CD4-positive, alpha-beta T cell treated with Interleukin-6 for 4 hours (primary cell): ENCODE measurements around the gene OR51B4.
"Not testable (repeated sequence)": the region's sequence is repeated elsewhere in the genome, so short reads cannot be mapped to it uniquely, and the experiment has no call there.

Source experiments
- DNase-seq: peaks from one replicate; pipeline ENCODE4 v3.0.0-alpha.2; 2020; ENCODE audit warnings: mixed read lengths

The OR51B4 gene

DNA sequence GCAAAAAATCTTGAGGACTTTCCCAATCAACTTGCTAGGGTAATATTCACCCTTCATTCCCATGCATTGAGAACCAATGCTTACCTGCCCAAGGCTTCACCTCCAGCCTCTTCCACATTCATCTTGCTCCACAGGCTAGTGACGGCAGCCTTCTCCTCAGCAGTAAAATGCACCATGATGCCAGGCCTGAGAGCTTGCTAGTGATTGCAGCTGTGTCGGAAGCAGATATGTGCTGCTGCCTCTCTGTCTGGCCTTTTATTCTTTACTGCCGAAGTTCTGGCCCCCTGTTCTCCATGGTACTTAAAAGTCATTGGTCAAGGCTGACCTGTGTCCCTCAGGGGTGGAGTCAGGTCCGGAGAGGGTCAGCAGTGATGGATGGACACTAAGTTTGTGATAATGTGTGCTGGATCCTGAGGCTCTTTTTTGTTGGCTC, 32.0 kb downstream of the OR51B4 start, which contains the start of gene HBE1:
HBE1 (minus strand) TSS at position 231 of the 433 bp plus-strand sequence; CDS start at position 176, 55 bp downstream.
- DNase-seq: no peak

DNA sequence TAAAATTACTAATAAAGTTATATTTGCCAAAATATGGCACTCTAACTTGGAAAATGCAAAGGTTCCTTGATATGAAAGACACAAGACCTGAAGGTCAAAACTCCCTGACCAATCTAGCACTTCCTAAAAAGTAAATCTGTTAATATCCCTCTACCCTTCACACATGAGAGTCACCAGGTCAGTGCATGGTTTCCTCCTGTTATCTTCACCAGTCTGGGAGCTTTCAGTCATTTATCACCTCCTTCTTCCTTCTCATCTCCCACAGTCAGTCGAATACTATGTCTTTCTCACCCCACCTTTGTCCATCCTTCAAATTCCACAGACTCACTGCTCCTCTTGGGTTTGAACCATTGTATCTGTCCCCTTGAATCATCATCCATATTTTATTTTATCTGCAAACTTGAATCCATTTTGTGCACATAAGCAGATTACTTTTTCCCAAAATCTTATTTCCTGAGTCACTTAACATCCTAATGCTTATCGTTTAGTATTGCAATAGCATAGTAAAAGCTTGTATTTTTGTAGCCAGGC, 34.6 kb downstream of the OR51B4 start:
- DNase-seq: no peak

DNA sequence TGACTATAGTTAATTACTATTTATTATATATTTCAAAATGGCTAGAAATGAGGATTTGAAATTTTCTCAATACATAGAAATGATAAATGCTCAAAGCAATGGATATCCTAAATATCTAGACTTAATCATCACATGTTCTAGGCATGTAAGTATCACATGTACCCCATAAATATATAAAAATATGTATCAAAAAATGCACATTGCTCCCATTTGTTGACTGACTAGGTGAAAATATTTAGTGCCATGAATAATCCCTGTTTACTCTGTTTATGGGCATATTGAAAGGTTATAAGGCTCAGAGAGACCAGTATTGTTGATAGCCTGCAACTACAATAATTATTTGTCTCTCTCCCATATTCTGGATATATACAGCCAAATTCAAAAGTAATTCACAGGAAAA, 35.1 kb downstream of the OR51B4 start:
- no peak for DNase-seq

DNA sequence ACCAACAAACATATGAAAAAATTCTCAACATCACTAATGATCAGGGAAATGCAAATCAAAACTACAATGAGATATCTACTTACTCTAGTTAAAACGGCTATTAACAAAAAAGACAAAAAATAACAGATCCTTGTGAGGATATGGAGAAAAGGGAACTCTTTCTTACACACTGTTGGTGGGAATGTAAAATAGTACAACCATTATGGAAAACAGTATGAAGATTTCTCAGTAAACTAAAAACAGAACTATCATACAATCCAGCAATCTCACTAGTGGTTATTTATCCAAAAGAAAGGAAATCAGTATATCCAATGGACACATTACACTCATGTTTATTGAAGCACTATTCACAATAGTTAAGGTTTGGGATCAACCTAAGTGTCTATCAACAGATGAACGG, 35.9 kb downstream of the OR51B4 start:
- no peak for DNase-seq

DNA sequence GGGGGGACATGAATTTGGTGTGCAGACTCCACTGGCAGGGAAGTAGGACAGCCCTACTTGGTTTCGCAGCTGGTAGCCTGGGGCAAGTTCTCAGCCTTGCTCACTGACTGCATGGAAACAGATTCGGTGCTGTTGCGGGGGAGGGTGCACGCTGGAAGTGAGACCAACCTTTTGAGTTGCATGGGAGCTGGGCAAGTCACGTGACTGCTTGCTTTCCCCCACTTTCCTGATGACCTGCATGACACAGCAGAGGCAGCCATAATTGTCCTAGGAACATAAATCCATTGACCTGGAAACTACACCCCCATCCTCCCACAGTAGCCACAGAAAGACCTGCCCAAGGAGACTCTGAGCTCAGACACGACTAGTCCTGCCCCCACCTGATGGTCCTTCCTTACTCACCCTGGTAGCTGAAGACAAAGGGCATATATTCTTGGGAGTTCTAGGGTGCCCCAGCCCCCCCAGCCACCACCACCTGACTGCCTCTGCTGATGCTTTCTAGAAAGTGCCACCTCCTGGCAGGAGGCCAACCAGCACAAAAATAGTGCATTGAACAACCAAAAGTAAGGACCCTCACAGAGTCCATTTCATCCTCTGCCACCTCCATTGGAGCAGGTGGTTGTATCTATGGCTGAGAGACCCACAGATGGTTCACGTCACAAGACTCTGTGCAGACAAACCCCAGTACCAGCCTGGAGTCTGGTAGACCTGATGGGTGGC, 43.0 kb downstream of the OR51B4 start:
- DNase-seq: no peak

DNA sequence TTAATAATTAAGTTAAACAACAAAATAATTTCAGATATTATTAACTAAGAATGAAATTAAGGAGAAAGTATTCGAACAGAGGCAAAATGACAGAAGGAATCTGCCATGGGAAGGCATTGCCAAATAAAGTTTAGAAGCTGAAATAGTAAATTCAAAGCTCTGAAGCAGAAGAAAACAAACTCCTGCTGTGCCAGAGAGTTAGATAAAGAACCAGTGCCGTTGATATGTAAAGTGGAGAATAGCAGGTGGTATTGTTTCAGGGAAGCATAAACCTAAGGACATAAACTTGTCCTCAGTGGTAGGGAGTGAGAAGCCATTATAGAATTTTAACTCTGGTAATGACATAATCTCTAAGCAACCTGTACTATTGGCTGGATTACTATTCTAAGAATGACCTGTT, 44.5 kb downstream of the OR51B4 start:
- no peak for DNase-seq

DNA sequence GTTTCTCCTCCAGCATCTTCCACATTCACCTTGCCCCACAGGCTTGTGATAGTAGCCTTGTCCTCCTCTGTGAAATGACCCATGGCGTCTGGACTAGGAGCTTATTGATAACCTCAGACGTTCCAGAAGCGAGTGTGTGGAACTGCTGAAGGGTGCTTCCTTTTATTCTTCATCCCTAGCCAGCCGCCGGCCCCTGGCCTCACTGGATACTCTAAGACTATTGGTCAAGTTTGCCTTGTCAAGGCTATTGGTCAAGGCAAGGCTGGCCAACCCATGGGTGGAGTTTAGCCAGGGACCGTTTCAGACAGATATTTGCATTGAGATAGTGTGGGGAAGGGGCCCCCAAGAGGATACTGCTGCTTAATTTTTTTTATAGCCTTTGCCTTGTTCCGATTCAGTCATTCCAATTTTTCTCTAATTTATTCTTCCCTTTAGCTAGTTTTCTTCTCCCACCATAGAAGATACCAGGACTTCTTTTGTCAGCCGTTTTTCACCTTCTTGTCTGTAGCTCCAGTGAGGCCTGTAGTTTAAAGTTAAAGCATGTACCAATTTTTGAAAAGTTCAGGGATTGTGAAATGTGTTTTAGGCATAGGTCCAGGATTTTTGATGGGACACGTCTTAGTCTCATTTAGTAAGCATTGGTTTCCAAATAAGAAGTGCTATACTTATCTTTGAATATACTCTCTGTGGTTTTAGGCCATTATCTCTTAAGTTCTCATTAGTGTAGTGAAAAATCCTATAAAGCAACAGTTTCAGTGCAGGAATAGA, 46.9 kb downstream of the OR51B4 start, which contains the start of gene HBG2:
HBG2 (minus strand) TSS at position 136 of the 768 bp plus-strand sequence; CDS start at position 83, 53 bp downstream.
- not testable (repeated sequence) for DNase-seq

DNA sequence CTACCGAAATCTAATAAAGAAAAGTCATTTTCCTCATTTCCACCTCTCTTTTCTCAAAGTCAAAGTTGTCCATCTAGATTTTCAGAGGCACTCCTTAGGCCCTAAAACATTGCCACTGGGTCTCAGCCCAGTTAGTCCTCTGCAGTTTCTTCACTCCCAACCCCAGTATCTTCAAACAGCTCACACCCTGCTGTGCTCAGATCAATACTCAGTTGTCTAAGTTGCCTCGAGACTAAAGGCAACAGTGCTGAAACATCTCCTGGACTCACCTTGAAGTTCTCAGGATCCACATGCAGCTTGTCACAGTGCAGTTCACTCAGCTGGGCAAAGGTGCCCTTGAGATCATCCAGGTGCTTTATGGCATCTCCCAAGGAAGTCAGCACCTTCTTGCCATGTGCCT, 47.7 kb downstream of the OR51B4 start:
- DNase-seq: not testable (repeated sequence)

DNA sequence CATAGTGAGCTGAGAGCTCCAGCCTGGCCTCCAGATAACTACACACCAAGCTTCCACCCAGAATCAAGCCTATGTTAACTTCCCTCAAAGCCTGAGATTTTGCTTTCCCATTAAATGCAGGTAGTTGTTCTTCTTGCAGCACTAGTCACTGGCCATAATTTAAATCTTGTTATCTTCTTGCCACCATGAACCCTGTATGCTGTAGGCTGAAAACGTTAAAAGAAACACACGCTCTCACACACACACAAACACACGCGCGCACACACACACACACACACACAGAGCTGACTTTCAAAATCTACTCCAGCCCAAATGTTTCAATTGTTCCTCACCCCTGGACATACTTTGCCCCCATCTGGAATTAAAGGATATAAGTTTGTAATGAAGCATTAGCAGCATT, 48.3 kb downstream of the OR51B4 start:
- DNase-seq: not testable (repeated sequence)

DNA sequence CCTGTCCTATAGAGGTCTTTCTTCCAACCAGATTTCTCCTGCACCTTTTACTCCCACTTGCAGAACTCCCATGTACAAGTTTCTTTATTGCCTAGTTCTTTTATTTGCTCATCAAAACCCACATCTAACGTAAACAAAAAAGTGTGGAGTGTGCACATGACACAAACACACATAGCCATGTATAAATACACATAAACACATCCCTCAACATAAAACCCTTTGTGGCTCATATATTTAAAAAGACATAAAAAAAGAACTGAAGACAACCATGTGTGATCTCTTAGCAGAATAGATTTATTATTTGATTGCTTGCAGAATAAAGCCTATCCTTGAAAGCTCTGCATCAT, 48.9 kb downstream of the OR51B4 start:
- no peak for DNase-seq

DNA sequence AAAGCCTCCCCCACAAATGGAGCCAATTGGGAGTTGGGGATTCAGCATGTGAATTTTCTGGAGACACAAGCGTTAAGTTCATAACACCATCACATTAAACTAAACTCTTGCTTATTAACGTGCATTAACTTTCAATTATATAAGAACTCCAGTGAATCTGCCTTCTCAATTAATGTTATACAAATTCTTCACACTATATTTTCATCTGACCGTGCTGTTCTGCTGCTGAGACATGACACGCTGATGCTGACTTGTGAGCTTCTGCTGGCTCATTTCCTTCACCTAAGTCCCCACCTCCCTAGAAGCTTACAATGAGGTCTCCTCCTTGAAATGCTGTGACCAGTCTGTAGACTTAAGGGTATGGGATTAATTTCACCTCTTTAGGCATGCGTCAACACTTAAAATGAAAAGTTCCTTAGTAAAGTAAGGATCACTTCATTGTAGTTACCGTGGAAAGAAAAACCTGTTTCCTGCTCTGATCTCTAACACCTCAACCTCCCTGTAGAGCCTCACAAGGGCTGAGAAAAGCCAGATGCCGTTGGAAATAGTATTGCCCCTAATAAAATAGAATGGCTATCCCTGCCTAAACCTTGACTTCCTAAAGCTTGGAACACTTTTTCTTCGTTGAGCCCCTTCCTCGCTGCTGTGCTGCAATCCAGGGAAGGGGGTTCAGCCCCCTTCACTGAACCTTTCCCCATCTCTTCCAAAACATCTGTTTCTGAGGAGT, 49.4 kb downstream of the OR51B4 start:
- DNase-seq: no peak

DNA sequence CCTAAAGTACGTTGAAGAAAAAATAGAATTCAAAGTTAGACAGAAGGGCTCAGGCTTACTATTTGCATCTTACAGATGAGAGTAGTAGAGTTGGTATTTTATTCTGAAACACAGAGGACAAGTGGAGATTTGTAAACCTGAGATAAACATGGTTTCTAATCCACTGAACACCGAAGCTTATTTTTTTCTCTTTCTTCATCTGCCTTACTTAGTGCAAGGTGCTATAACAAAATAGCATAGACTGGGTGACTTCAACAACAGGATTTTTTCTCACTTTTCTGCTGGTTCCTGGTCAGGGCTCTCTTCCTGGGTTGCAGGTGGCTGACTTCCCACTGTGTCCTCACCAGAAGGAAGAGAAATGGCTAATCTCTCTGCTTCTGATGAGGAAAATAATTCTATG, 50.0 kb downstream of the OR51B4 start:
- DNase-seq: no peak
